ENCODE data around the gene SMIM29. TPM values are rescaled to one million over a fixed set of nuclear protein-coding genes. Genes with fewer than 3 reads are reported as not detected.

Gene SMIM29
- total RNA-seq (10 to 100 TPM; 18.4 to 37.4 (median 22.6) TPM), polyA plus RNA-seq (10 to 100 TPM; 36.5 to 50.4 TPM)
- long read RNA-seq, donor 1, transcript SMIM29-205 (5 exons, 1,297 nt): major isoform, 26 of 33 reads
- long read RNA-seq, donor 1, partial matches to known transcripts: 1 of 33 reads
- long read RNA-seq, donor 1, other reads (novel, unspliced or antisense): 1 of 33 reads
- long read RNA-seq, donor 2, transcript SMIM29-205 (5 exons, 1,297 nt): major isoform, 10 of 25 reads
- long read RNA-seq, donor 2, transcript SMIM29-208 (5 exons, 1,186 nt): minor isoform, 9 of 25 reads
- long read RNA-seq, donor 2, partial matches to known transcripts: 3 of 25 reads
- long read RNA-seq, donor 2, other reads (novel, unspliced or antisense): 2 of 25 reads
- long read RNA-seq, donor 3, transcript SMIM29-208 (5 exons, 1,186 nt): minor isoform, 8 of 27 reads
- long read RNA-seq, donor 3, transcript SMIM29-205 (5 exons, 1,297 nt): major isoform, 17 of 27 reads
- long read RNA-seq, donor 3, partial matches to known transcripts: 0 of 27 reads
- long read RNA-seq, donor 3, other reads (novel, unspliced or antisense): 2 of 27 reads

DNA sequence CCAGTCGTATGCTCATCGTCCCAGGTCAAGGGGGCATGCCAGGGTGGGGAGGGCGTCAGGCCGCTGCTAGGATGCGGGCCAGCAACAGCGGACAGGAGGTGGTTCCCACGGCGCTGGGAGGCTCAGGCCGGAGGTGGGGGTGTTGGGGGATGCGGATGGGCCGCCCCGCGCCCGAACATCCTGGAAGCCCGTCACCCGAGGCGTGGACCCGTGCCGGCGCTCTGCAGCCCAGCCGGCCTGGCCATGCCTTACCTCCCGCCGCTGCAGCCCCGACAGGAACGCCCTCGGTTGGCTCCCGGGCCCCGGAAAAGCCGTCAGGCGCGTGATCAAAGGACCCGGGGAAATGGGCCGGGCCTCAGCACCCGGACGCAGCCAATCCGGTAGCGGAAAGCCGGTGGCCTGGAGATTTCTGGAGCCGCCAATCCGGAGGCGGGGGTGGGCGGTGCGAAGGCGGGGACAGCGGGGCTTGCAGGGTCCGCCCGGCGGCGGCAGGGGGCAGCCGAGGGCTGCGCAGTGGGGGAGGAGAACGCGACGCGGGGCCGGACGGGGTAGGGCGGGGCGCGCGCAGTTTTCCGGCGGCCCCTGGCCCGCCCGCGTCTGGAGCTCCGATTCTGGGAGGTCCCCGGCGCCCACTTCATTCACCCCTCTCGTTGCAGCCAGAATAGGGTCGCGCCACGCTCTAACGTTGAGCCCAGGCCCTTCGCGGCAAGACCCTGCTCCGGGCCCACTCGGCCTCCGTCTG is at the start of gene SMIM29:
Gene SMIM29, minus strand, starts transcription at position 280 of the 742 bp plus-strand sequence. CDS start 1,215 bp downstream, outside the sequence.
- whole genome bisulfite sequencing, 4 donors: 0 to 1% (median 0%) methylated on average over 12 to 79 of the region's 79 CpGs
- H3K4me3 ChIP-seq: peak within 1 kb of the TSS; percentile 46 to 96 (median 88)
- peaks cover 0 to 38% (median 27%) of the 10 kb centered on the region in 12 donors for H3K4me1 ChIP-seq
- no peaks in the 10 kb centered on the region for H3K36me3 ChIP-seq
- H3K9me3 ChIP-seq: no peaks in the 10 kb centered on the region
- TF ChIP-seq, protein P1, sequence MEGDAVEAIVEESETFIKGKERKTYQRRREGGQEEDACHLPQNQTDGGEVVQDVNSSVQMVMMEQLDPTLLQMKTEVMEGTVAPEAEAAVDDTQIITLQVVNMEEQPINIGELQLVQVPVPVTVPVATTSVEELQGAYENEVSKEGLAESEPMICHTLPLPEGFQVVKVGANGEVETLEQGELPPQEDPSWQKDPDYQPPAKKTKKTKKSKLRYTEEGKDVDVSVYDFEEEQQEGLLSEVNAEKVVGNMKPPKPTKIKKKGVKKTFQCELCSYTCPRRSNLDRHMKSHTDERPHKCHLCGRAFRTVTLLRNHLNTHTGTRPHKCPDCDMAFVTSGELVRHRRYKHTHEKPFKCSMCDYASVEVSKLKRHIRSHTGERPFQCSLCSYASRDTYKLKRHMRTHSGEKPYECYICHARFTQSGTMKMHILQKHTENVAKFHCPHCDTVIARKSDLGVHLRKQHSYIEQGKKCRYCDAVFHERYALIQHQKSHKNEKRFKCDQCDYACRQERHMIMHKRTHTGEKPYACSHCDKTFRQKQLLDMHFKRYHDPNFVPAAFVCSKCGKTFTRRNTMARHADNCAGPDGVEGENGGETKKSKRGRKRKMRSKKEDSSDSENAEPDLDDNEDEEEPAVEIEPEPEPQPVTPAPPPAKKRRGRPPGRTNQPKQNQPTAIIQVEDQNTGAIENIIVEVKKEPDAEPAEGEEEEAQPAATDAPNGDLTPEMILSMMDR (IDR thresholded peaks at IDR 0.05): peak; percentile 86 to 100 (median 97)
- peak; percentile 24 to 84 for TF ChIP-seq POLR2A (IDR thresholded peaks at IDR 0.05)
- ATAC-seq (peak; percentile 90 to 96 (median 93)), DNase-seq (peak; percentile 97 to 99 (median 97))
- intact Hi-C loops (cut with DNase I): loop anchor here (1.0 to 10.0 kb wide), 9 partner anchors 52 to 356 kb away; partner anchors contain the start of gene NUDT3 (in 6 of the 10)
- peak within 1 kb of the TSS; percentile 80 to 96 (median 94) for H3K27ac ChIP-seq
- H3K27me3 ChIP-seq: no peaks in the 10 kb centered on the region

DNA sequence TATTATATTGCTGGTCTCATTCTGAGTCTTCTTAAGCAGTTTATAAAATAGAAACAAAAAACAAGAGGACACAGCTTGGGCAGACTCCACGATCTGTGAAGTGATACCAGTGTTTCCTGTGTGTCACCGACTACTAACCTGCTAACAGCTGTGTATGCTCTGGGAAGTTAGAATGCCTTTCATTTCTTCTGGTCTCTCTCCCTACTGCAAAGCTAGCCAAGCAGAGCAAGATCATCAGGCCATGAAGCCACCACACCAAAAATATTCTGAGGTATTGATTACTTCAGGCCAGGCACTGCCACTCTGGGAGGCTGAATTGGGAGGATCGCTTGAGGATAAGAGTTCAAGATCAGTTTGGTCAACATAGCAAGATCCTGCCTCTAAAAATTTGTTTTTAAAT is 46.9 kb upstream of the SMIM29 start:
- no peak for DNase-seq
- TF ChIP-seq POLR2A (IDR thresholded peaks at IDR 0.05): no peak
- TF ChIP-seq, protein P1 (IDR thresholded peaks at IDR 0.05): no peak
- Histone ChIP-seq H3K4me1 (peaks cover 0 to 61% (median 28%) of the 10 kb centered on the region in 12 donors), H3K27ac (peak overlapping the region in 5 of 12 donors; percentile 12 to 39 (median 27)), H3K36me3 (peaks cover 0 to 45% (median 39%) of the 10 kb centered on the region in 9 donors), H3K4me3 (no peak overlapping the region), H3K27me3 (no peaks in the 10 kb centered on the region), H3K9me3 (no peaks in the 10 kb centered on the region)
- intact Hi-C loops (cut with DNase I): loop anchor here in 1 of 10 donors (5.0 kb wide), 1 partner anchor 97 kb away; the partner anchor contains the start of gene NUDT3
- WGBS, 4 donors: 40 to 51% (median 43%) methylated on average over 3 of the region's 3 CpGs
- no peak for ATAC-seq

DNA sequence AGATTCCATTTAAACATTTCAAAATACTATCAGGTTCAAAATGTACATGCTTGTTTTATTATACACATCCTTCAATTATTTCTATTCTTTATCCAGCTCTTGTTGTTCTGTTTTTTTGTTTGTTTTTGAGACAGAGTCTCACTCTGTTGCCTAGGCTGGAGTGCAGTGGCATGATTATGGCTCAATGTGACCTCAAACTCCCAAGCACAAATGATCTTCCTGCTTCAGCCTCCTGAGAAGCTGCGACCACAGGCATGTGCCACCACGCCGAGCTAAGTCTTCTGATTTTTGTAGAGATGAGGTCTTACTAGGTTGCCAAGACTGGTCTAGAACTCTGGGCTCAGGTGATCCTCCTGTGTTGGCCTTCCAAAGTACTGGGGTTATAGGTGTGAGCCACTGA is 44.1 kb upstream of the SMIM29 start:
- Histone ChIP-seq H3K27me3 (no peaks in the 10 kb centered on the region), H3K27ac (peak overlapping the region in 9 of 12 donors; percentile 4 to 61 (median 11)), H3K4me1 (peaks cover 0 to 49% (median 22%) of the 10 kb centered on the region in 12 donors), H3K36me3 (peaks cover 0 to 56% (median 39%) of the 10 kb centered on the region in 9 donors), H3K9me3 (no peaks in the 10 kb centered on the region), H3K4me3 (no peak overlapping the region)
- 92 to 98% (median 94%) methylated on average over 3 of the region's 3 CpGs for WGBS, 4 donors
- TF ChIP-seq, protein P1 (IDR thresholded peaks at IDR 0.05): no peak
- no peak for TF ChIP-seq POLR2A (IDR thresholded peaks at IDR 0.05)
- intact Hi-C loops (cut with DNase I): no loop called here
- peak in 1 of 4 donors; percentile 53 for ATAC-seq
- DNase-seq: no peak
